Activated CD8-positive, alpha-beta memory T cell treated with anti-CD3 and anti-CD28 coated beads for 24 hours (primary cell): ENCODE results near the gene WWOX.
A peak's percentile ranks its signal among the peaks of the same experiment; 100 is the strongest.

Experiments used
- DNase-seq: peaks from one replicate; pipeline ENCODE4 v3.0.0-alpha.2; 2020

Gene WWOX

GRCh38 chr16:78751601-78752000 lies 652.1 kb downstream of the WWOX start:
- DNase-seq = no peak

- DNase-seq = no peak
These were observed 655.3 kb downstream of the WWOX start for GRCh38 chr16:78754713-78755112.

- no peak for DNase-seq
These were observed 656.6 kb downstream of the WWOX start for GRCh38 chr16:78755751-78756661.

GRCh38 chr16:78759596-78759995 lies 660.1 kb downstream of the WWOX start:
- no peak for DNase-seq

GRCh38 chr16:78760611-78761010 lies 661.2 kb downstream of the WWOX start:
- DNase-seq = no peak

GRCh38 chr16:78761427-78761826 lies 662.0 kb downstream of the WWOX start:
- DNase-seq = no peak

- DNase-seq = peak; percentile 58
These were observed 662.8 kb downstream of the WWOX start for GRCh38 chr16:78762222-78762621.

- DNase-seq = peak; percentile 30
These were observed 664.5 kb downstream of the WWOX start for GRCh38 chr16:78763821-78764440.

- no peak for DNase-seq
These were observed 665.0 kb downstream of the WWOX start for GRCh38 chr16:78764478-78764877.

- DNase-seq = no peak
These were observed 668.8 kb downstream of the WWOX start for GRCh38 chr16:78768226-78768625.

- peak; percentile 61 for DNase-seq
These were observed 669.3 kb downstream of the WWOX start for GRCh38 chr16:78768718-78769117.

GRCh38 chr16:78770353-78771091 lies 671.1 kb downstream of the WWOX start:
- peak; percentile 90 for DNase-seq

- DNase-seq = no peak
These were observed 673.8 kb downstream of the WWOX start for GRCh38 chr16:78773291-78773702.

GRCh38 chr16:78773706-78774105 lies 674.3 kb downstream of the WWOX start:
- DNase-seq = no peak

GRCh38 chr16:78775161-78775561 lies 675.7 kb downstream of the WWOX start:
- no peak for DNase-seq

- DNase-seq = no peak
These were observed 678.9 kb downstream of the WWOX start for GRCh38 chr16:78778101-78779004.

- no peak for DNase-seq
These were observed 681.4 kb downstream of the WWOX start for GRCh38 chr16:78780808-78781207.

GRCh38 chr16:78782572-78782971 lies 683.1 kb downstream of the WWOX start:
- no peak for DNase-seq

- no peak for DNase-seq
These were observed 684.2 kb downstream of the WWOX start for GRCh38 chr16:78783570-78784079.

GRCh38 chr16:78784771-78785170 lies 685.3 kb downstream of the WWOX start:
- DNase-seq = no peak

GRCh38 chr16:78785218-78785617 lies 685.8 kb downstream of the WWOX start:
- DNase-seq = no peak

GRCh38 chr16:78786635-78787034 lies 687.2 kb downstream of the WWOX start:
- DNase-seq = no peak
